Stimulated activated CD8-positive, alpha-beta memory T cell treated with anti-CD3 and anti-CD28 coated beads, Interleukin-7, amount 100 ng/mL, for 24 hours (primary cell): ENCODE data around the gene EFCAB8.
"Not testable (repeated sequence)": the region's sequence is repeated elsewhere in the genome, so short reads cannot be mapped to it uniquely, and the experiment has no call there.

Source experiments
- DNase-seq: peaks from one replicate; pipeline ENCODE4 v3.0.0-alpha.2; 2020; ENCODE audit warnings: low read depth

Gene EFCAB8

GRCh38 chr20:32841174-32841573 lies 17.5 kb upstream of the EFCAB8 start:
- DNase-seq, result no peak

GRCh38 chr20:32841632-32842031 lies 17.1 kb upstream of the EFCAB8 start:
- DNase-seq, result no peak

- DNase-seq, result no peak
These were observed 15.8 kb upstream of the EFCAB8 start for GRCh38 chr20:32842688-32843524.

- DNase-seq, result no peak
These were observed 12.9 kb upstream of the EFCAB8 start for GRCh38 chr20:32845786-32846185.

GRCh38 chr20:32846852-32847251 lies 11.9 kb upstream of the EFCAB8 start:
- DNase-seq, result no peak

GRCh38 chr20:32847964-32848363 lies 10.8 kb upstream of the EFCAB8 start:
- no peak for DNase-seq

- DNase-seq, result no peak
These were observed 9.9 kb upstream of the EFCAB8 start for GRCh38 chr20:32848846-32849245.

- no peak for DNase-seq
These were observed 9.1 kb upstream of the EFCAB8 start for GRCh38 chr20:32849577-32849976.

- no peak for DNase-seq
These were observed 3.3 kb upstream of the EFCAB8 start for GRCh38 chr20:32855387-32855786.

- DNase-seq, result no peak
These were observed 534 bp upstream of the EFCAB8 start for GRCh38 chr20:32858189-32858588.

GRCh38 chr20:32861446-32861845 lies 2.7 kb downstream of the EFCAB8 start:
- no peak for DNase-seq

GRCh38 chr20:32869562-32869961 lies 10.8 kb downstream of the EFCAB8 start:
- DNase-seq, result no peak

- not testable (repeated sequence) for DNase-seq
These were observed 11.8 kb downstream of the EFCAB8 start for GRCh38 chr20:32870526-32870925.

GRCh38 chr20:32870985-32871384 lies 12.3 kb downstream of the EFCAB8 start:
- no peak for DNase-seq

- DNase-seq, result no peak
These were observed 13.0 kb downstream of the EFCAB8 start for GRCh38 chr20:32871627-32872160.

- DNase-seq, result no peak
These were observed 13.5 kb downstream of the EFCAB8 start for GRCh38 chr20:32872266-32872665.

- DNase-seq, result no peak
These were observed 16.9 kb downstream of the EFCAB8 start for GRCh38 chr20:32875673-32876072.

- no peak for DNase-seq
These were observed 18.8 kb downstream of the EFCAB8 start for GRCh38 chr20:32877507-32877906.

GRCh38 chr20:32878820-32879219 lies 20.1 kb downstream of the EFCAB8 start:
- no peak for DNase-seq

- DNase-seq, result no peak
These were observed 20.8 kb downstream of the EFCAB8 start for GRCh38 chr20:32879538-32879937.

- DNase-seq, result no peak
These were observed 21.9 kb downstream of the EFCAB8 start for GRCh38 chr20:32880635-32881034.

GRCh38 chr20:32883081-32883480 lies 24.4 kb downstream of the EFCAB8 start:
- DNase-seq, result no peak

GRCh38 chr20:32885185-32885584 lies 26.5 kb downstream of the EFCAB8 start:
- no peak for DNase-seq

- DNase-seq, result no peak
These were observed 27.2 kb downstream of the EFCAB8 start for GRCh38 chr20:32885952-32886351.
